ENCODE measurements around the gene CABP7. TPM values are rescaled to one million over a fixed set of nuclear protein-coding genes. Genes with fewer than 3 reads are reported as not detected.

Gene CABP7
- polyA plus RNA-seq, 1 donor (not counting 4 experiments of a cell fraction or from before 2014, with no cell fraction given) = not detected

DNA sequence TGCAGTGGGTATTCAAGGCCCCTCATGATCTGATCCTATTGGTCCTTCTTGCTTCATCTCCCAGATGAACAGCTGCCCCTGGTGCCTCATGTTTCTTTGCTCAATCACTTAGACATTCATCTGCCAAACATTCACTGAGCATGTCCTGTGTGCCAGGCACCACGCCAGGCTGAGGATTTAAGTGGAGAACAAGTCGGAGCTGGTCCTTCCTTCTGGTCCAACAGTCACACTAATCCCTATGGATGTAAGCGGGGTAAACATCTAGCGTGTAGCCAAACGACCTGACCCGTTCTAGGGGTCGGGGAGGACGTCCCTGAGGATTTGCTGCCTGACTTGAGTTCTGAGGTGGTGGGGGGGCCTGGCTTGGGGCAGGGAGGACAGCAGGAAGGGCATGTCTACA lies 25.1 kb downstream of the CABP7 start:
- Histone ChIP-seq H3K9me1 (ENCODE audit: control insufficient read depth, extremely low read depth, insufficient read depth, low read length) (no peaks in the 10 kb centered on the region), H3K4me2 (ENCODE audit: control insufficient read depth, extremely low read depth, insufficient read depth, low read depth, low read length) (peak overlapping the region; percentile 60), H3K36me3 (ENCODE audit: control insufficient read depth in 2 of 2, extremely low read depth in 1 of 2, insufficient read depth in 2 of 2, low read length in 2 of 2) (peaks cover 0 to 1% of the 10 kb centered on the region in 2 experiments), H3K9me3 (ENCODE audit: control insufficient read depth, low read depth, low read length) (no peaks in the 10 kb centered on the region), H3K27ac (ENCODE audit: control insufficient read depth, insufficient read depth, low read length) (peak overlapping the region; percentile 0), H4K20me1 (ENCODE audit: control insufficient read depth, extremely low read depth, insufficient read depth, low read length) (no peaks in the 10 kb centered on the region), H3K4me3 (ENCODE audit: control insufficient read depth in 2 of 3, extremely low read depth in 1 of 3, insufficient read depth in 2 of 3, low read depth in 1 of 3, low read length in 3 of 3) (no peak overlapping the region), H2AFZ (ENCODE audit: control insufficient read depth, low read length) (peak overlapping the region; percentile 58), H3K4me1 (ENCODE audit: control insufficient read depth, extremely low read depth, insufficient read depth, low read length) (peaks cover 18% of the 10 kb centered on the region), H3K79me2 (ENCODE audit: control insufficient read depth, insufficient read depth, low read length) (no peaks in the 10 kb centered on the region), H3K9ac (ENCODE audit: control insufficient read depth, extremely low read depth, insufficient read depth, low read length) (peak overlapping the region; percentile 6), H3K27me3 (ENCODE audit: control insufficient read depth, extremely low read depth, insufficient read depth, low read length) (no peaks in the 10 kb centered on the region)
- DNase-seq (ENCODE audit: low read depth, low spot score) (peak; percentile 42), FAIRE-seq (peak; percentile 100)
- TF ChIP-seq, protein P1, sequence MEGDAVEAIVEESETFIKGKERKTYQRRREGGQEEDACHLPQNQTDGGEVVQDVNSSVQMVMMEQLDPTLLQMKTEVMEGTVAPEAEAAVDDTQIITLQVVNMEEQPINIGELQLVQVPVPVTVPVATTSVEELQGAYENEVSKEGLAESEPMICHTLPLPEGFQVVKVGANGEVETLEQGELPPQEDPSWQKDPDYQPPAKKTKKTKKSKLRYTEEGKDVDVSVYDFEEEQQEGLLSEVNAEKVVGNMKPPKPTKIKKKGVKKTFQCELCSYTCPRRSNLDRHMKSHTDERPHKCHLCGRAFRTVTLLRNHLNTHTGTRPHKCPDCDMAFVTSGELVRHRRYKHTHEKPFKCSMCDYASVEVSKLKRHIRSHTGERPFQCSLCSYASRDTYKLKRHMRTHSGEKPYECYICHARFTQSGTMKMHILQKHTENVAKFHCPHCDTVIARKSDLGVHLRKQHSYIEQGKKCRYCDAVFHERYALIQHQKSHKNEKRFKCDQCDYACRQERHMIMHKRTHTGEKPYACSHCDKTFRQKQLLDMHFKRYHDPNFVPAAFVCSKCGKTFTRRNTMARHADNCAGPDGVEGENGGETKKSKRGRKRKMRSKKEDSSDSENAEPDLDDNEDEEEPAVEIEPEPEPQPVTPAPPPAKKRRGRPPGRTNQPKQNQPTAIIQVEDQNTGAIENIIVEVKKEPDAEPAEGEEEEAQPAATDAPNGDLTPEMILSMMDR (optimal IDR thresholded peaks at IDR 0.05 in 1 of 3, IDR thresholded peaks at IDR 0.05 in 1 of 3, conservative IDR thresholded peaks at IDR 0.05 in 1 of 3; ENCODE audit: extremely low read depth in 1 of 3, insufficient read depth in 2 of 3, low read length in 3 of 3) = no peak
- TF ChIP-seq EZH2 (IDR thresholded peaks at IDR 0.05; ENCODE audit: low read length) = no peak
- dilution Hi-C loops (cut with MboI; ENCODE audit: extremely low pct_ligation_motif_present, low sequenced_read_pairs) = no loop called here

DNA sequence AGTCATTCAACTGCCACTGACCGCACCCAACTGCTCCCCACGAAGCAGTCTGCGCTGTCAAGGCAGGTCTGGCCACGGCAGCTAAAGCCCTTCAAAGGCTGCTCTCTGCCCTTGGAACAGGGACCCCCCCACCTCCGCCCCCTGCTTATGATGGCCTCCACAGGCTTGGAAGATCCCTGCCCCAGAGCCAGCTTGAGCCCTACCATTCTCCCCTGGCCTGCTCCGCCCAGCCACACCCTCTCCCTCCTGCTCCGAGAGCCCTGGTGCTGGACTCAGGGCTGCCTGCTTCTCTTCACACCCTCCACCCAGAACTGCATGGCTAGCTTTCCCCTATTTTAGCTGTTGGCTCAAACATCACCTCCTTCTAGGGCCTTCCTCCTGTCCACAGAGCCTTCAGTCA lies 28.0 kb downstream of the CABP7 start:
- no peak for TF ChIP-seq EZH2 (IDR thresholded peaks at IDR 0.05; ENCODE audit: low read length)
- TF ChIP-seq, protein P1 (optimal IDR thresholded peaks at IDR 0.05 in 1 of 3, IDR thresholded peaks at IDR 0.05 in 1 of 3, conservative IDR thresholded peaks at IDR 0.05 in 1 of 3; ENCODE audit: extremely low read depth in 1 of 3, insufficient read depth in 2 of 3, low read length in 3 of 3) = no peak
- Histone ChIP-seq H3K36me3 (ENCODE audit: control insufficient read depth in 2 of 2, extremely low read depth in 1 of 2, insufficient read depth in 2 of 2, low read length in 2 of 2) (peaks cover 0 to 5% of the 10 kb centered on the region in 2 experiments), H3K9me1 (ENCODE audit: control insufficient read depth, extremely low read depth, insufficient read depth, low read length) (no peaks in the 10 kb centered on the region), H3K27ac (ENCODE audit: control insufficient read depth, insufficient read depth, low read length) (no peak overlapping the region), H3K4me1 (ENCODE audit: control insufficient read depth, extremely low read depth, insufficient read depth, low read length) (peaks cover 23% of the 10 kb centered on the region), H3K9ac (ENCODE audit: control insufficient read depth, extremely low read depth, insufficient read depth, low read length) (no peak overlapping the region), H3K9me3 (ENCODE audit: control insufficient read depth, low read depth, low read length) (no peaks in the 10 kb centered on the region), H2AFZ (ENCODE audit: control insufficient read depth, low read length) (no peak overlapping the region), H3K79me2 (ENCODE audit: control insufficient read depth, insufficient read depth, low read length) (no peaks in the 10 kb centered on the region), H3K27me3 (ENCODE audit: control insufficient read depth, extremely low read depth, insufficient read depth, low read length) (no peaks in the 10 kb centered on the region), H4K20me1 (ENCODE audit: control insufficient read depth, extremely low read depth, insufficient read depth, low read length) (no peaks in the 10 kb centered on the region), H3K4me3 (ENCODE audit: control insufficient read depth in 2 of 3, extremely low read depth in 1 of 3, insufficient read depth in 2 of 3, low read depth in 1 of 3, low read length in 3 of 3) (no peak overlapping the region), H3K4me2 (ENCODE audit: control insufficient read depth, extremely low read depth, insufficient read depth, low read depth, low read length) (no peak overlapping the region)
- dilution Hi-C loops (cut with MboI; ENCODE audit: extremely low pct_ligation_motif_present, low sequenced_read_pairs) = no loop called here
- DNase-seq (ENCODE audit: low read depth, low spot score) = no peak
- FAIRE-seq = no peak
